Measurements from ENCODE around the gene ERO1A. TPM values are rescaled to one million over a fixed set of nuclear protein-coding genes. Genes with fewer than 3 reads are reported as not detected.

Gene ERO1A
- total RNA-seq, 2 experiments from 2014 or later, result 187 to 202 TPM

GRCh38 chr14:52701223-52701622 lies 5.9 kb upstream of the ERO1A start:
- no peak for TF ChIP-seq CTCF (IDR thresholded peaks at IDR 0.05)
- CTCF ChIA-PET, result interaction anchor here (1.5 kb wide), 1 partner anchor 26 kb away, joined by 3 read pairs; no protein-coding TSS in a partner anchor
- POLR2A ChIA-PET, result interaction anchor here (0.6 to 0.7 kb wide), 2 partner anchors 28 to 383 kb away, joined by 3 read pairs; no protein-coding TSS in a partner anchor
- no peak for ATAC-seq
- Mint-ChIP-seq H3K9me3 (no peaks in the 10 kb centered on the region), H3K27me3 (no peaks in the 10 kb centered on the region), H3K4me3 (no peak overlapping the region), H3K4me1 (ENCODE audit: low read depth) (peaks cover 16% of the 10 kb centered on the region), H3K27ac (no peak overlapping the region), H3K36me3 (ENCODE audit: low read depth) (no peaks in the 10 kb centered on the region)
- DNase-seq, result no peak
- intact Hi-C loops (cut with micrococcal nuclease), result no loop called here

- CTCF ChIA-PET, result interaction anchor here (1.5 kb wide), 1 partner anchor 27 kb away, joined by 3 read pairs; no protein-coding TSS in a partner anchor
- DNase-seq (no peak), ATAC-seq (no peak)
- intact Hi-C loops (cut with micrococcal nuclease), result no loop called here
- POLR2A ChIA-PET, result interaction anchor here (0.6 to 0.7 kb wide), 2 partner anchors 28 to 383 kb away, joined by 3 read pairs; no protein-coding TSS in a partner anchor
- TF ChIP-seq CTCF (IDR thresholded peaks at IDR 0.05), result no peak
- no peak overlapping the region for H3K4me3 Mint-ChIP-seq
- H3K9me3 Mint-ChIP-seq, result no peaks in the 10 kb centered on the region
- H3K36me3 Mint-ChIP-seq (ENCODE audit: low read depth), result no peaks in the 10 kb centered on the region
- H3K27me3 Mint-ChIP-seq, result no peaks in the 10 kb centered on the region
- H3K4me1 Mint-ChIP-seq (ENCODE audit: low read depth), result peaks cover 16% of the 10 kb centered on the region
- H3K27ac Mint-ChIP-seq, result no peak overlapping the region
Measured at GRCh38 chr14:52700701-52701172, 5.4 kb upstream of the ERO1A start.

GRCh38 chr14:52694761-52695480 lies 437 bp downstream of the ERO1A start:
- CTCF ChIA-PET, result interaction anchor here (1.3 to 1.6 kb wide), 2 partner anchors 13 to 60 kb away, joined by 4 to 5 read pairs; no protein-coding TSS in a partner anchor
- DNase-seq (peak; percentile 81), ATAC-seq (peak; percentile 45)
- Mint-ChIP-seq H3K9me3 (no peaks in the 10 kb centered on the region), H3K27me3 (no peaks in the 10 kb centered on the region), H3K4me3 (peak overlapping the region; percentile 91), H3K4me1 (ENCODE audit: low read depth) (peaks cover 38% of the 10 kb centered on the region), H3K27ac (peak overlapping the region; percentile 94), H3K36me3 (ENCODE audit: low read depth) (peaks cover 42% of the 10 kb centered on the region)
- TF ChIP-seq CTCF (IDR thresholded peaks at IDR 0.05), result no peak
- POLR2A ChIA-PET, result interaction anchor here (0.6 to 2.1 kb wide), 9 partner anchors 9 to 663 kb away, joined by 3 to 11 read pairs (median 3); no protein-coding TSS in a partner anchor
- intact Hi-C loops (cut with micrococcal nuclease), result no loop called here

- Mint-ChIP-seq H3K36me3 (ENCODE audit: low read depth) (peaks cover 44% of the 10 kb centered on the region), H3K27me3 (no peaks in the 10 kb centered on the region), H3K4me3 (peak overlapping the region; percentile 91), H3K9me3 (no peaks in the 10 kb centered on the region), H3K4me1 (ENCODE audit: low read depth) (peaks cover 49% of the 10 kb centered on the region), H3K27ac (peak overlapping the region; percentile 64)
- DNase-seq, result no peak
- TF ChIP-seq CTCF (IDR thresholded peaks at IDR 0.05), result no peak
- CTCF ChIA-PET, result interaction anchor here (1.4 to 2.2 kb wide), 2 partner anchors 14 to 267 kb away, joined by 5 to 8 read pairs; no protein-coding TSS in a partner anchor
- intact Hi-C loops (cut with micrococcal nuclease), result no loop called here
- POLR2A ChIA-PET, result no interaction called here
- ATAC-seq, result no peak
Measured at GRCh38 chr14:52693532-52693931, 1.8 kb downstream of the ERO1A start.

- Mint-ChIP-seq H3K27me3 (no peaks in the 10 kb centered on the region), H3K27ac (peak overlapping the region; percentile 42), H3K4me1 (ENCODE audit: low read depth) (peaks cover 54% of the 10 kb centered on the region), H3K36me3 (ENCODE audit: low read depth) (peaks cover 48% of the 10 kb centered on the region), H3K4me3 (peak overlapping the region; percentile 91), H3K9me3 (no peaks in the 10 kb centered on the region)
- intact Hi-C loops (cut with micrococcal nuclease), result no loop called here
- DNase-seq, result no peak
- ATAC-seq, result no peak
- ChIA-PET CTCF (interaction anchor here (1.4 to 2.2 kb wide), 2 partner anchors 13 to 268 kb away, joined by 5 to 8 read pairs; no protein-coding TSS in a partner anchor), POLR2A (interaction anchor here (1.6 kb wide), 1 partner anchor 11 kb away, joined by 3 read pairs; no protein-coding TSS in a partner anchor)
- no peak for TF ChIP-seq CTCF (IDR thresholded peaks at IDR 0.05)
Measured at GRCh38 chr14:52693036-52693435, 2.3 kb downstream of the ERO1A start.

Data from activated CD8-positive, alpha-beta T cell treated with anti-CD3 and anti-CD28 coated beads for 36 hours (primary cell).